HG03025 (cell line): ENCODE results near the gene TYSND1.
"Not testable (repeated sequence)": the region's sequence is repeated elsewhere in the genome, so short reads cannot be mapped to it uniquely, and the experiment has no call there.

Source experiments
- ATAC-seq: cut with Tn5 transposase; IDR thresholded peaks from one replicate; pipeline ENCODE4 v1.9.1; 2021; ENCODE audit warnings: mild to moderate bottlenecking, moderate library complexity; ENCODE audit not compliant: unreplicated experiment, low FRiP score

TYSND1 gene

DNA sequence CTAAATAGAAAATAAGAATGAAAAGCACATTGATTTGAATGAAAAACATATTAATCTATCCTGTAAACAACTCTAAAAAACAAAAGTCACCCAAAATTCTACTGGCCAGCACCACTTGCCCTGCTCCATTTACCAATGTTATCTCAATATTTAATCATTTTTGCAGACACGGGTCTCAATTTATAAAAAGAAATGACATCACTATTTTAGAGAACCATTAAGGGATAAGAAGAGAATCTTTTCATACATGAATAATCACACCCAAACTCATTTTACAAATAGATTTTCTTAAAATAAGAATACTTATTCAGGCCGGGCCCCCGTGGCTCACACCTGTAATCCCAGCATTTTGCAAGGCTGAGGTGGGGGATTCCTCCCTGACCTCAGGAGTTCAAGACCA lies 19.9 kb upstream of the TYSND1 start:
- no peak for ATAC-seq

DNA sequence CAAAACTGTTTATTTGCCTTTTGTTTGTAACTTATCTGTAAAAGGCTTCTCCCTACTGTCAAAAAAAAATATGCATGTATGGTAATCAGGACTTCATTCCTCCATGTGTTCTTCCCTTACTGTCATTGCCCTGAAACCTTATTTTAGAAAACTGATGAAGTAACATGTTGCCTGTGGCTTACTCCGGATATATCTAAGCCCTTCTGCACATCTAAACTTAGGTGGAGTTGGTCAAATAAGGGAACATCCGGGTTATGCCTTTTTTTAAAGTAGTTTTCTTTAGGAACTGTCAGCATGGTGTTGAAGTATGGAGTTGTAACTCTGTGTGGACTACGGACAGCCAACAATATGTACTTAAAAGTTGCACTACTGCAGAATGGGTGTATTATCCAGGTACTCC lies 17.7 kb upstream of the TYSND1 start:
- ATAC-seq, result no peak

GRCh38 chr10:70163448-70163847 lies 16.9 kb upstream of the TYSND1 start:
- ATAC-seq, result no peak

GRCh38 chr10:70162892-70163201 lies 16.3 kb upstream of the TYSND1 start:
- no peak for ATAC-seq

DNA sequence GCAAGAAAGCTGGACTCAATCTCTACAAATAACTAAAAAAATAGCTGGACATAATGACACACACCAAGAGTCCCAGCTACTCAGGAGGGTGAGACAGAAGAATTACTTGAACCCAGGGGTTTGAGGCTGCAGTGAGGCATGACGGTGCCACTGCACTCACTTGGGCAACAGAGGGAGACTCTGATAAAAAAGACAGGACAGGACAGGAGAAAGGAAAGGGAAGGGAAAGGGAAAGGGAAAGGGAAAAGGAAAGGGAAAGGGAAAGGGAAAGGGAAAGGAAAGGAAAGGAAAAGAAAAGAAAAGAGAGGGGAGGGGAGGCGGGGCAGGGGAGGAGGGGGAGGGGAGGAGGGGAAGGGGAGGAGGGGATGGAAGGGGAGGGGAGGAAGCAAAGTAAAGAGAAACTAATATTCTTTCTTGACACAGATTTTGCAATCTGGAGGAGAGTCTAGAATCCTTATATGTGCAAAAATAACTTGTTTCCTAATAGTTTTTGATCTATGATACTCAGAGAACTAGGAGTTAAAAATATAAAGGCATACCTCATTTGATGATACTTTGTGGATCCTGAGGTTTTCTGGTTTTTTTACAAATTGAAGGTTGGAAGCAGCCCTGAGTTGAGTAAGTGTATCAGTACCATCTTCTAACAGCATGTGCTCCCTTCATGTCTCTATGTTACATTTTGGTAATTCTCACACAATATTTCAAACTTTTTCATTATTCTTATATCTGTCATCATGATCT lies 15.8 kb upstream of the TYSND1 start:
- no peak for ATAC-seq

DNA sequence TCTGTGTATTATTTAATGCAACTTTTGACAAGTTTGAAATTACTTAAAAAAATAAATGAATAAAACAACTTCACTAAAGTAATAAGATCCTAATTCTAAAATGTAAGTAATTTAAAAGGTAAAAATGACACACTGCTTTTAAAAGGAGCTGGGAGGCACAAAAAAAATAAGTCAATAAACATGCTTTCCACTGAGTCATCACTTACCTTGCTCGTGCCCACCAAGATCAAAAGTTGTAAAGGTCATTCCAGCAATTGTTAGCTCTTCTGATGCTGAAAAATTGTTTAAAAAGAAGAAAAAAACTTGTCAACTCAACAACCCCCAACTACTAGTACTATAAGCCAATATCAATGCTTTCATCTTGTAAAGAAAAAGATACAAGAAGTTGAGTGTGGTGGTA lies 14.3 kb upstream of the TYSND1 start:
- no peak for ATAC-seq

- not testable (repeated sequence) for ATAC-seq
These were observed 12.9 kb upstream of the TYSND1 start for GRCh38 chr10:70159366-70159765.

- ATAC-seq, result no peak
These were observed 11.6 kb upstream of the TYSND1 start for GRCh38 chr10:70158113-70158512.

GRCh38 chr10:70155255-70155838 lies 8.8 kb upstream of the TYSND1 start:
- no peak for ATAC-seq

- ATAC-seq, result no peak
These were observed 2.0 kb upstream of the TYSND1 start for GRCh38 chr10:70148516-70148915.

- ATAC-seq, result no peak
These were observed 742 bp upstream of the TYSND1 start for GRCh38 chr10:70147259-70147625.

- ATAC-seq, result peak; percentile 53
These were observed 623 bp downstream of the TYSND1 start for GRCh38 chr10:70145666-70146488.

GRCh38 chr10:70145166-70145665 lies 1.3 kb downstream of the TYSND1 start:
- peak; percentile 7 for ATAC-seq

- no peak for ATAC-seq
These were observed 2.0 kb downstream of the TYSND1 start for GRCh38 chr10:70144372-70145110.

- no peak for ATAC-seq
These were observed 3.9 kb downstream of the TYSND1 start for GRCh38 chr10:70142555-70142954.

DNA sequence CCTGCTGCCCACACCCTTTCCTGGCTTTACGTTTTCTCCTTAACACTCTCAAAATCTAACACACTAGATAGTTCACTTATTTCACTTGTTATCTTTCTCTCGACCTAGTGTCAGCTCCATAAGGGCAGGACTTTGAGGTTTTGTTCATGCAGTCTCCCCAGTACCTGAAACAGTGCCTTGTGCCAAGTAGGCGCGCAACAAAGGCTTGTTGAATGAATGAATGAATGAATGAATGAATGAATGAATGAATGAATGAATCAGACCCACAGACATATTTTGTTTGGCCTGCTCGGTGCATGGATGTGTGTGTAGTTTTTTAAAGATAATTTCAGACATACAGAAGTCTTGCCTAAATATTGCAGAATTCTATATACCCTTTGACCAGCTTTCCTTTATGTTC lies 6.2 kb downstream of the TYSND1 start:
- no peak for ATAC-seq

- ATAC-seq, result no peak
These were observed 6.6 kb downstream of the TYSND1 start for GRCh38 chr10:70139997-70140250.

DNA sequence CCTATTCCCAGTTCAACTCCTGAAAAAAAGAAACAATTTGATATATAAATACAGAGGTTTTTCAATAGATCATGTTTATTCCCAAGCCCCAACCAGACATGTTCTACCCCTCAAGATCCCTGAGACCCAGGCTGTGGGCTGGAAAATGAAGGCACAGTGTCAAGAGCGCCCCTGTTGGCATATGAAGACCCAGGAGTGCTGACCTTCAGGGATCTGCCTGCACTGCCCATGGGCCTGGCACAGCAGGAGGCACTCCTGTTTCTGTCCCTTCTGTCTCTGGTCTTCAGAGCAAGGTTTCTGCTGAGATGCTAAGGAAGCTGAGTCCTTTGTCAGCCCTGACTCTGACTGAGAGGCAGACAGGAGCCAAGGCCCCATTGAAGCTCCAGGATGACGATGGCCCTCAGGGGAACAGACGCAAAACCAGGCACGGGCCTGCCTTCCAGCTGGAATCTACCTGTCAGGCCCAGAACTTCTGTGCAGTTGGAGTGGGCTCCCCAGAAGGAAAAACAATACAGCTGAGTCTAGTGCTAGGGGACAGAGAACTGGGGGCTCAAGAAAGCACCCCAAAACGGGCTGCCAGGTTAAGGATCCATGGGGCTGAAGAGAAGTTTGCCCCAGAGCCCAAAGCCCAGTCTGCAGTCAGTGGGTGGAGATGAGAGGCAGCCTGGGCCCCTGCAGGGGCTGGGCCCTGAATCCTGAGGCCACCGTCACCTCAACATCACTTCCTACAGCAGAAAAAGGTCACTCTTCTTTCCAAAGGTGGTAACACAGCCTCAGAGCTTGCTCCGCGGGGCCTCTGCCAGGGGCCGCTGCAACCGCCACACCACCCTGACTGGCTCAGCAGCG lies 7.1 kb downstream of the TYSND1 start:
- ATAC-seq, result no peak

- no peak for ATAC-seq
These were observed 8.3 kb downstream of the TYSND1 start for GRCh38 chr10:70137927-70138883.
